ENCODE results near the gene CTNNA3.

CTNNA3 gene

DNA sequence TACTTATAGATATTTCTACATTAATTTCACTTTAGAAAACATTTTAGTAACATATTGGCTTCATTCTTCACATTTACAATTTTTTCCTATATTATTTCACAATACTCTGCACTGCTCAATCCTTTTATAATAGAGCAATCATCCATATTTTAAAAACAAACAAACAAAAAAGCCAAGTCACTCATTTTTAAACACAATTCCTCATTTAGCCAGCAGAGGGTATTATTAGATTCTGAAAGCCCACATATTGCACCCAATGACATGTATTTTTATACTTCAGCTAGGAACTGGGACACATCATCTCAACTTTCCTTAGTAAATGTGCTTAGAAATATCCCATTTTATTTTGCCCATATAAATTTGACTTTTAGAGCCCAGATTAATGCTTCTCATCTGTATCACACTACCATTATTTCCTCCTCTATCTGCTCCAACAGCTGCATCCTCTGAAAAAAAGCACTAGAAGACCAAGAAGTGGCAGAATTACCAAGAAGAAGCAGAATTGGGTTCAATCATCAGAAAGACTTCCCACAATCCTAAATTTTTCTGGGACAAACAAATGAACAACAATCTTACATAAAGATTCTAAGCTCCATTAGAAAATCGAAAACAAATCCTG, 29.5 kb downstream of the CTNNA3 start:
- TF ChIP-seq, protein P1, sequence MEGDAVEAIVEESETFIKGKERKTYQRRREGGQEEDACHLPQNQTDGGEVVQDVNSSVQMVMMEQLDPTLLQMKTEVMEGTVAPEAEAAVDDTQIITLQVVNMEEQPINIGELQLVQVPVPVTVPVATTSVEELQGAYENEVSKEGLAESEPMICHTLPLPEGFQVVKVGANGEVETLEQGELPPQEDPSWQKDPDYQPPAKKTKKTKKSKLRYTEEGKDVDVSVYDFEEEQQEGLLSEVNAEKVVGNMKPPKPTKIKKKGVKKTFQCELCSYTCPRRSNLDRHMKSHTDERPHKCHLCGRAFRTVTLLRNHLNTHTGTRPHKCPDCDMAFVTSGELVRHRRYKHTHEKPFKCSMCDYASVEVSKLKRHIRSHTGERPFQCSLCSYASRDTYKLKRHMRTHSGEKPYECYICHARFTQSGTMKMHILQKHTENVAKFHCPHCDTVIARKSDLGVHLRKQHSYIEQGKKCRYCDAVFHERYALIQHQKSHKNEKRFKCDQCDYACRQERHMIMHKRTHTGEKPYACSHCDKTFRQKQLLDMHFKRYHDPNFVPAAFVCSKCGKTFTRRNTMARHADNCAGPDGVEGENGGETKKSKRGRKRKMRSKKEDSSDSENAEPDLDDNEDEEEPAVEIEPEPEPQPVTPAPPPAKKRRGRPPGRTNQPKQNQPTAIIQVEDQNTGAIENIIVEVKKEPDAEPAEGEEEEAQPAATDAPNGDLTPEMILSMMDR (IDR thresholded peaks at IDR 0.05; ENCODE audit: control insufficient read depth, extremely low read depth, insufficient read depth): peak; percentile 33
- H3K4me3 ChIP-seq (ENCODE audit: low read depth, low read length): no peak overlapping the region
- DNase-seq (ENCODE audit: low read depth): peak; percentile 8

DNA sequence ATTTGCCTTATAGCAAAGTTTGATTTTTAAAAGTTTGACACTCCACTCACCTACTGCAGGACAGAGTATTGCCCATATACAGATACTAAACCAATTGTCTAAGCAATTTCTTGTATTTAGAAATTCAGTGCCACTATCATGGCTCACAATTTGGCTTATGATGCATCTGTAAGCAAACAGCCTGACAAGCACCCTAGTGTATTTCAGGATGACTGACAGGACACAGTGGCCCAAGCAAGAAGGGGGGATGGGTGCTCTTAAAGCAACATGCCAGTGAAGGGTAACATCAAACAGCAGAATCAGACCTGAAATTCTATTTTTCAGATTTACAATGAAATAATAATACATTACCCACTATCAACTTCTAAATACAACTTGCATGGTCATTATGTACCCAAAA, 30.5 kb downstream of the CTNNA3 start:
- no peak overlapping the region for H3K4me3 ChIP-seq (ENCODE audit: low read depth, low read length)
- TF ChIP-seq, protein P1 (IDR thresholded peaks at IDR 0.05; ENCODE audit: control insufficient read depth, extremely low read depth, insufficient read depth): no peak
- DNase-seq (ENCODE audit: low read depth): no peak

DNA sequence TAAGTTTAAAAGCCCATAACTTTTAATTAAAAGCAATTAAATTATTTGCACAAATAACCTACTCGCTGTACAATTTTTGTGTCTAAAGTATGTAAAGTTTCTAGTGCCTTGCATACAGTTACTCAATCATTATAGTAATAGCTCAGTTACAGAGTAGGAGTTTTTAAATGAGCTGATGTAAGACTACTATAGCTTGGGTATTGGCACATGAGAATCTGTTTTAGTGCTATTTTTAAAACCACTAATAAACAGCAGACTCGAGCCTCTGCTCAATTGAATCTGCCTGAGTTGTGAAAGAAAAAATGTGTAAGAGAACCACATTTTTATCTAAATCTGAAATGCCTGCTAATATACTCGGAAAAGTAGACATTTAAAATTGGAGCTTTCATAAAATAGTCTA, 31.1 kb downstream of the CTNNA3 start:
- TF ChIP-seq, protein P1 (IDR thresholded peaks at IDR 0.05; ENCODE audit: control insufficient read depth, extremely low read depth, insufficient read depth): no peak
- no peak for DNase-seq (ENCODE audit: low read depth)
- no peak overlapping the region for H3K4me3 ChIP-seq (ENCODE audit: low read depth, low read length)

DNA sequence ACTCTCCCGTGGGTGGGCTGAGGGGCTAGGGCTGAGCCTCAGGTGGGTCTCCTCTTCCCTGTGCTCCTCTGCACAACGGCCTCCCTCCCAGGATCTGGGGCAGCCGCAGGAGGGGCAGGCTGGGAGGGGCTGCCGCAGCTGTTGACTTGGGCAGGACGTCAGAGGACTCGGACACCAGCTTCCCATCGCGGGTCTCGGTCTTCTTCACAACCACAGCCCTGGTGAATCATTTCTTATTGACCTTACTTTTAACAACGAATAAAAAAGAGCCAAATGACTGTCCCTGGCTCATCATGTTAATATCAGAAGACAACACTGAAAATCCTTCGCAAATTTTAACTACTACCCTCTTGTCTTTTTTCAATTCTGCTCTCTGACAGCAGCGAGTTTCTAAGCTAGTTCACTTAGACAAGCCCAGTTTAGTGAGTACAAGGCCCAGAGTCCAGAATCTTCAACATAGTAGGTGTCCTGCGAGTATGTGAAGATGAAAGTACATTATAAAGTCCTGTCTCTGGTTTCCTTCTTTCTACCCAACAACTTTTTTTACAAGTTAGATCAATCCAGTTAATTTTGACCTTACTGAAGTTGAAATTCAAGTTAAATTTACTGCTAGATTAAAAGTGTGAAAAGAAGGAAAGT, 32.4 kb downstream of the CTNNA3 start:
- DNase-seq (ENCODE audit: low read depth): no peak
- no peak overlapping the region for H3K4me3 ChIP-seq (ENCODE audit: low read depth, low read length)
- TF ChIP-seq, protein P1 (IDR thresholded peaks at IDR 0.05; ENCODE audit: control insufficient read depth, extremely low read depth, insufficient read depth): no peak

DNA sequence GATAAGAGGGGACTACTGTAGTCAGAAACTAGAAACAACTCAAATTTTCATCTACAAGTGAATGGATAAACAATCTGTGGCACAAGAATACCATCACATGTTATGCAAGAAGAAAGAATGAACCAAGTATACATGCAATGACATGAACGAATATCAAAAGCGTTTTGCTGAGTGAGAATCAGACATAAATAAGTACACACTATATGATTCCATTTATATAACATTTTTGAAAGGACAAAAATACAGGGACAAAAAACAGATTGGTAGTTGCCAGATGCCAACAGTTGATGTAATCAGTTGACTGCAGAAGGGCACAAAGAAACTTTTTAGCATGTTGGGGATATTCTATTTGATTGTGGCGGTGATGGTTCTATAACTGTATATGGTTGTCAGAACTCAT, 33.6 kb downstream of the CTNNA3 start:
- DNase-seq (ENCODE audit: low read depth): no peak
- H3K4me3 ChIP-seq (ENCODE audit: low read depth, low read length): no peak overlapping the region
- TF ChIP-seq, protein P1 (IDR thresholded peaks at IDR 0.05; ENCODE audit: control insufficient read depth, extremely low read depth, insufficient read depth): no peak

DNA sequence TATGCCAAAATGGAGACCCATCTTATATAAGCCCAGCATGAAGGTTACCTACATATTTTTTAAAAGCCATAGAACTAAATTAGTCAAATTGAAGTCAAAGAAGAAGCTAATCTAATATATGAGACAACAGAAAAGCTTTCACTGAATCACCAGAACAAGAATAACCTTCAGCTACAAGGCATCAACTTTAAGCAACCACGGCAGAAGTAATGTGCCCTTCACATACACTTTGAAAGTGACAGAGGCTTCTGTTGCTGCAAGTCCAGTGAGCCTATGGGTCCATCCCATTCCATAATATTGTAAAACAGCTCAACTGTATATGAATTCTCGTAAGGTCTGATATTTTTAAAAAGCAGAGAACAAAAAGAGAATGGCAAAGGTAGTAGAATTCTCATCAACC, 36.5 kb downstream of the CTNNA3 start:
- TF ChIP-seq, protein P1 (IDR thresholded peaks at IDR 0.05; ENCODE audit: control insufficient read depth, extremely low read depth, insufficient read depth): no peak
- DNase-seq (ENCODE audit: low read depth): no peak
- H3K4me3 ChIP-seq (ENCODE audit: low read depth, low read length): no peak overlapping the region

DNA sequence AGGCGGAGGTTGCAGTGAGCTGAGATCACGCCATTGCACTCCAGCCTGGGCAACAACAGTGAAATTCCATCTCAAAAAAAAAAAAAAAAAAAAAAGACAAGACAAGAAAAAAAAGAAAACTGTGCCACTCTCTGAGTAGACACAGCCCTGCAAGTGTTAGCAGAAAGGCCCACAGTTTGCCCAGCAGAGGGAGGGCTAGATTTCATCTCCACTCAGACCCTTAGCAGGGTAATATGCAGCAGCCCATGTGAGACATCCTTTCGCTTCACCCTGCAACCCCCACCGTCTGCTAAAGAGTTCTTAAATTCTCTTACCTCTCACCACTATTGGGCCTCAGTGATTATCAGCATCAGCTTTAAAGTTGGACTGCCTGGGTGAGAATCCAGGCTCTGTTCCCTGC, 38.2 kb downstream of the CTNNA3 start:
- DNase-seq (ENCODE audit: low read depth): no peak
- TF ChIP-seq, protein P1 (IDR thresholded peaks at IDR 0.05; ENCODE audit: control insufficient read depth, extremely low read depth, insufficient read depth): no peak
- no peak overlapping the region for H3K4me3 ChIP-seq (ENCODE audit: low read depth, low read length)

Data from LNCaP clone FGC (cell line).